Epithelial cell of esophagus (primary cell): ENCODE measurements around the gene SCARF1.

Experiments
- DNase-seq: peaks from one replicate; pipeline ENCODE4 v3.0.0; 2010; ENCODE audit warnings: low read depth
- H3K4me3 ChIP-seq: 2 replicates; pipeline ENCODE4 v1.5.1; 2011; ENCODE audit warnings: mild to moderate bottlenecking, low read length, control low read depth
- TF ChIP-seq, protein P1 (sequence below): IDR thresholded peaks from 2 replicates; pipeline ENCODE4 v1.5.1; 2011; ENCODE audit warnings: low read depth, mild to moderate bottlenecking, low read length, control low read depth, inconsistent platforms; ENCODE audit not compliant: insufficient read depth; ENCODE audit errors: missing control alignments

SCARF1 gene

DNA sequence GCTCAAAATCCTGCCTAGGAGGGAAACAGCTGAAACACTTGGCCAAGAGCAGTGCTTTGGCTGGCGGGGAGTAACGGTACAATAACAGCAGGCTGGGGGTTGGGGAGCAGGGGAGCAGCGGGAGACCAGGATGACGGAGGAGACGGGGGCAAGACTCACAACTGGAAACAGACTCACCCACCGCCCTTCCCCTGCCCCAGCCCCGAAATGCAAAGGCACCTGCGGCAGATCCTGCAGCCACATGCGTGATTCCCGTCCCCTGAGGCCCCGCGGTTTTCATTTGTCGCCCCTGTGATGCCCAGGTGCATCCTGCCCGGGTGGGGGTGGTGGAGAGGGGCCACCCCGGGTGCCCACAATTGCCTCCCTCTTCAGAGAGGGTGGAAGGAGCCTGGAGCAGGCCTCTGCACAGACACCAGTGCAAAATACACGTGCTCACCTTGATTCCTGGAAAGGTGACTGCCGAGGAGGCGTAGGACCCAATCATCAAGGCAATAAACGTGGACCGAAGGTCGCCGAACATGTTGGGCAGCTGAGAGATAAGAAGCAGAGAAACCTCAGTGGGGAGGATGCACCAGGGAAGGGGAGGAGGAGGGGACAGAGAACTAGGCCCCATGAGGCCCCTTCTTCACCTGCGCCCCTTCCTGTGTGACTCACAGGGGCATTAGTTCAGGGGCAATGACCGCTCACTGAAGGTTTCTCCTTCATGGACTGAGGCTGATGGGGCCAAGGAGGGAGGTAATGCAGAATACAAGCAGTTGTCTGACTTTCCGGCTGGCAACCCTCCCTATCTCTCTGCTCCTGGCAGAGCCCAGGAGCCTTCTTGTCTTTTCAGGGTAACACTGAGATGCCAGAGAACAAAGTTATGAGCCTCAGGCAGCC is 52.5 kb downstream of the SCARF1 start:
- no peak overlapping the region for H3K4me3 ChIP-seq
- no peak for DNase-seq
- TF ChIP-seq, protein P1, sequence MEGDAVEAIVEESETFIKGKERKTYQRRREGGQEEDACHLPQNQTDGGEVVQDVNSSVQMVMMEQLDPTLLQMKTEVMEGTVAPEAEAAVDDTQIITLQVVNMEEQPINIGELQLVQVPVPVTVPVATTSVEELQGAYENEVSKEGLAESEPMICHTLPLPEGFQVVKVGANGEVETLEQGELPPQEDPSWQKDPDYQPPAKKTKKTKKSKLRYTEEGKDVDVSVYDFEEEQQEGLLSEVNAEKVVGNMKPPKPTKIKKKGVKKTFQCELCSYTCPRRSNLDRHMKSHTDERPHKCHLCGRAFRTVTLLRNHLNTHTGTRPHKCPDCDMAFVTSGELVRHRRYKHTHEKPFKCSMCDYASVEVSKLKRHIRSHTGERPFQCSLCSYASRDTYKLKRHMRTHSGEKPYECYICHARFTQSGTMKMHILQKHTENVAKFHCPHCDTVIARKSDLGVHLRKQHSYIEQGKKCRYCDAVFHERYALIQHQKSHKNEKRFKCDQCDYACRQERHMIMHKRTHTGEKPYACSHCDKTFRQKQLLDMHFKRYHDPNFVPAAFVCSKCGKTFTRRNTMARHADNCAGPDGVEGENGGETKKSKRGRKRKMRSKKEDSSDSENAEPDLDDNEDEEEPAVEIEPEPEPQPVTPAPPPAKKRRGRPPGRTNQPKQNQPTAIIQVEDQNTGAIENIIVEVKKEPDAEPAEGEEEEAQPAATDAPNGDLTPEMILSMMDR = no peak

GRCh38 chr17:1591474-1592090 is 54.0 kb downstream of the SCARF1 start:
- no peak for DNase-seq
- H3K4me3 ChIP-seq = no peak overlapping the region
- TF ChIP-seq, protein P1 = no peak

DNA sequence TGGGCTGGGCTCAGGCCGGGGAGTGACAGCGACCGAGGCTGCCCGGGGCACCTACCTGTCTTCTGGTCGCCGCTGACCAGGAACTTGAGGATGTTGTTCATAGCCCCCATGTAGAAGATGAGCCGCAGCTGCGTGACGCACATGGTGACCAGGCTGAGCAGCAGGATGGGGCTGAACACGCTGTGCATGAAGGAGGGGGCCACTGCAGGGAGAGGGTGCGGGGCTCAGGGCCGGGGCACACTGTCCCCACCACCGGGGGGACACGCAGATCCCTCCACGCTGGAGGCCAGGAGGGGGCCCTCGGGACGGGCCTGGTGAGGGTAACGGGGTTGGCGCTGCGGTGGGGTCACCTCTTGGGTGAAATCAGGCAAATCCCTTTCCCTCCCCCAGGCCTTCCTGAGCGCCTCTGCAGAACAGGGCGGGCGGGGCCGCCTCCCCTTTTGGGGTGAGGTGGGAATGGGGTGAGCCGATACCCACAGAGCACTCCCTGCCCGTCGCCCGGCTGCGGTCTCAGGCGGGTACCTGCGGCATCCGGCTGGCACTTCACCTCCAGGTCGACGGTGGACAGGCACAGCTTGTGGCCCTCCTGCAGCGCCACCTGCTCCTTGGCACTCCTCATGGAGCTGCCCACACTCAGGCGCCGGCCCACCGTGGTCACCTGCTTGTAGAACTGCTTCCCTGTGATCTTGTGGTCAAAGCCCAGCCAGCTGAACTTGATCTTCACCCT is 54.6 kb downstream of the SCARF1 start:
- TF ChIP-seq, protein P1 = no peak
- H3K4me3 ChIP-seq = no peak overlapping the region
- no peak for DNase-seq

- TF ChIP-seq, protein P1 = no peak
- DNase-seq = peak; percentile 87
- H3K4me3 ChIP-seq = no peak overlapping the region
These were observed 55.3 kb downstream of the SCARF1 start for GRCh38 chr17:1590029-1590746.

- TF ChIP-seq, protein P1 = no peak
- H3K4me3 ChIP-seq = no peak overlapping the region
- DNase-seq = no peak
These were observed 56.5 kb downstream of the SCARF1 start for GRCh38 chr17:1588821-1589585.

DNA sequence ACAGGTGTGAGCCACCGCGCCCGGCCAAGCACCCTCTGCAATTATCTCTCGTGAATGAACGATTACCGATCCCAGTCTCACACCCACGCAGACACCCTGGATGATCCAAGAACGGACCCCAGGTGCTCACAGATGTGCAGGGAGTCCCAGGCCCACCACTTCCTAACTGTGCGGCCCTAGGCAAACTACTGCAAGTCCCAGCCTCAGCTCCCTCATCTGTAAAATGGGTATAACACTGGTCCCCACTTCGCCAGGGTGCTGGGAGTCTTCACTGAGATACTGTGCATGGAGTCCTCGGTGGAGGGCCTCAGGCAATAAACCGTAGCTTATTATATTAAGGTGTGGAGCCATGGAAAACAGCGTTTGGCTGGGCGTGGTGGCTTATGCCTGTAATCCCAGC is 61.4 kb downstream of the SCARF1 start:
- no peak overlapping the region for H3K4me3 ChIP-seq
- DNase-seq = no peak
- TF ChIP-seq, protein P1 = no peak
